GM19023 (cell line): ENCODE measurements around the gene STT3B.
"Not testable (repeated sequence)": the region's sequence is repeated elsewhere in the genome, so short reads cannot be mapped to it uniquely, and the experiment has no call there.

Experiments
- ATAC-seq: cut with Tn5 transposase; IDR thresholded peaks from one replicate; pipeline ENCODE4 v1.9.1; 2021; ENCODE audit warnings: mild to moderate bottlenecking, moderate library complexity; ENCODE audit not compliant: unreplicated experiment

Gene STT3B

GRCh38 chr3:31590650-31591049 lies 57.9 kb downstream of the STT3B start:
- ATAC-seq: no peak

GRCh38 chr3:31592764-31593163 lies 60.0 kb downstream of the STT3B start:
- ATAC-seq: no peak

GRCh38 chr3:31596176-31596575 lies 63.5 kb downstream of the STT3B start:
- ATAC-seq: no peak

DNA sequence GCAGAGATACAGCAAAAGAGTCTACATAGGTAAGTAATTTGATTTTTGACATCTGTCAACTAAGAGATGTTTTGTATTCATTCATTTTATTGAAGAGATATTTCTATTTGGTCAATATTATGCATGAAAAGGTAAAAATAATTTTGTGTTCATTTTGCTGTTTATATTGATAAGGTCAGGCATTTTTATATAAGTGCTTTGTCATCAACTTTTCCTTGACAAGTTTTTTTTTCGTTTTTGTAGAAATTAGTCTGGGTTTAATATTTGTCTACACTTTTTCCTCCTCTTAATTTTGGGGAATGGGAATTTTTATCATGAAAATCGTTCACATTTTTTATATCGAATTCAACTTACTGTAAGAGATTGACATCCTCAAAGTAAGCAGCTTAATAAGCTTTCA lies 67.7 kb downstream of the STT3B start:
- ATAC-seq: no peak

DNA sequence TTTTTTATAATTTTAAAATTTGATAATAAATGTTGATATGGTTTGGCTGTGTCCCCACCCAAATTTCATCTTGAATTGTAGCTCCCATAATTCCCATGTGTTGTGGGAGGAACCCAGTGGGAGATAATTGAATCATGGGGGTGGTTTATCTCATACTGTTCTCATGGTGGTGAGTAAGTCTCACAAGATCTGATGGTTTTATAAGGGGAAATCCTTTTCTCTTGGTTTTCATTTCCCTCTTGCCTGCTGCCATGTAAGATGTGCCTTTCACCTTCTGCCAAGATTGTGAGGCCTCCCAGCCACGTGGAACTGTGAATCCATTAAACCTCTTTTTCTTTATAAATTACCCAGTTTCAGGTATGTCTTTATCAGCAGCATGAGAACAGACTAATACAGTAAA lies 72.6 kb downstream of the STT3B start:
- ATAC-seq: not testable (repeated sequence)

DNA sequence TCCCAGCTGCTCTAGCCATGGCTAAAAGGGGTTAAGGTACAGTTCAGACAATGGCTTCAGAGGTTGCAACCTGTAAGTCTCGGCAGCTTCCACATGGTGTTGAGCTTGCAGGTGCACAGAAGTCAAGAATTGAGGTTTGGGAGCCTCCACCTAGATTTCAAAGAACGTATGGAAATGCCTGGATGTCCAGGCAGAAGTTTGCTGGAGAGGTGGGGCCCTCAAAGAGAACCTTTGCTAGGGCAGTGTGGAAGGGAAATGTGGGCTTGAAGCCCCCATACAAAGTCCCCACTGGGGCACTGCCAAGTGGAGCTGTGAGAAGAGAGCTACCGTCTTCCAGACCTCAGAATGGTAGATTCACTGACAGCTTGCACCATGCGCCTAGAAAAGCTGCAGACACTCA lies 73.7 kb downstream of the STT3B start:
- no peak for ATAC-seq

- no peak for ATAC-seq
Measured at GRCh38 chr3:31610700-31611275, 78.1 kb downstream of the STT3B start.

GRCh38 chr3:31613177-31613576 lies 80.5 kb downstream of the STT3B start:
- no peak for ATAC-seq

DNA sequence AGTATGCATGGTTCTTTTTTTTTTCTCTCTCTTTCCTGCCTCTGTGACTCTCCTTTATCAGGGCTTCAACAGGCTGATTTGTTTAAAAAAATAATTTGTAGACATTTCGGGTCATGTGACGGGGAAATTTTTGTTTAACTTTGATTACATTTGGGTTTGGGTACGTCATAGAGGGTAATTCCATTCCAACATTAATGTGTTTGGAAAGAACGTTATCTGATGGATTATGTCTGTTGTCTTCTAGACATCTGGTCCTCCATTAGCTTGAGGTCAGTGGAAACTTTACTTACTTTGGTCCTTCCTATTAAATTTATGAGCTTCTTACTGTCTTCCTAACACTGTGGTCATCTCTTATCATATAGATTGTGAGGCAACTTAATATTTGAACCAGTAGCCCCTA lies 80.9 kb downstream of the STT3B start:
- no peak for ATAC-seq

DNA sequence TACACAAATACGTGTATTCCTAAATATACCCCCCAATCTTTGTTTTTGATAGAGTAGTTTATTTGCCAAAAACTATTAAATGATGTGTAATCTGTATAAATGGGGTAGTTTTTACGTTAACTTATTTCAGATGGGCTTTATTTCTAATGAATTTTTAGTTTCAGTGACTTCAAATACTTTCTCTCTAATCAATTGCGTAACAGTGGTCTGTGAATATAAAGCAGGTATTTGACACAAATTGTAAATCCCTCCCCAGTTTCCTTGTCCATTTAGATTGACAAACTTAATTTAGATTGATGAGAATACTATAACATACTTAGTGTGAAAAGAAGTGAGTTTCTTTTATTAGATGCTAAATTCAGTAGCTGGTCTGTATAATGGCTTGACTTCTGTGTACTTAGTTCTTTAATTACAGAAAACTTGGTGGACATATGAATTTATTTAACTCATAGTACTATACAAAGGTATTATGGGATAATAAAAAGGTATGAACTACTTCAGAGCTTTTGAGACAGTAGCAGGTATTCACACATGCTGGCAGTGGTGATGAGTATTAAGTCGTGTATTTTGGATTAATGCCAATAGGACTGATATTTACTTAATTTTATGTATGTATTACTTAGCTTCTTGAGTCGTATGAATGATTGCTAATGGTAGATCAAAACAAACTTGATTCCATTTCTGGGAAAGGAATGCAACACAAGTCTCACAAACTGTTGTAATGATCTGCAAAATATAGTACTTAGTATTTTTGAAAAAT lies 81.6 kb downstream of the STT3B start:
- no peak for ATAC-seq

GRCh38 chr3:31615071-31615875 lies 82.5 kb downstream of the STT3B start:
- no peak for ATAC-seq

- ATAC-seq: no peak
Measured at GRCh38 chr3:31616711-31617110, 84.0 kb downstream of the STT3B start.

- ATAC-seq: no peak
Measured at GRCh38 chr3:31620656-31621055, 87.9 kb downstream of the STT3B start.

DNA sequence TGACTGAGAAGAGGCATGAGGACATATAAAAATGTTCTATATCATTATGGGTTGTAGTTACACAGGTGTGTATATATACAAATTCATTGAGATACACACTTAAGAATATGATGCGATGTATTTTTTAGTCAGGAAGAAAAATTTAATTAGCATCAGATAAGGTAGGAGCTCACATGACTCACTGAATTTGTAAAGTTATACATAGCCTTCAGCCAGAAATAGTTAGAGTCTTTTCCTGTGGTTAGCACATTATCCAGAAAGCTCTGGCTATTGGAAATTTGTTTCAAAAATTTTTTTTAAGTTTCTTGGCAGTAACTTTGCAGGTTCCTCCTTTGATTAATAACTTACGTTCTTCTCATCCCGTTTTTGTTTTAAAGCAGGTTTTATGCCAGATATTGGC lies 88.6 kb downstream of the STT3B start:
- ATAC-seq: no peak

- ATAC-seq: no peak
Measured at GRCh38 chr3:31622636-31623288, 90.0 kb downstream of the STT3B start.

- no peak for ATAC-seq
Measured at GRCh38 chr3:31624083-31624709, 91.5 kb downstream of the STT3B start.

DNA sequence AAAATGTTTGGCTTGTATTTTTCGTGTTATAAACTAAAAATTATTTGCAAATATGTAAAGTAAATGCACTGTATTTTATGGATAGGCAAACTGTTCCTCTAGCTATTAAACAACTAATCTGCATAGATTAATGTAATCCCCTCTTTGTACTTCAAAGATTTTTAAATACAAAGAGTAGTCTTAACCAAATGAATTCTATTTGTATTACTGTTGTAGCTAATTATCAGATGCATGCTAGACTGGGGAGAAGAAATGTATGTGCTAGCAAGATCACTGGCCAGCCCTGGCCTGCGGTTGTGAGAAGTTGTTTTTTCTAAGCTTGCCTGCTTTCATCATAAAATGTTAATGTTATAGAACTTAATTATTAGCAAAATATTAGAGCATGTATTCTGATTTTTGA lies 92.6 kb downstream of the STT3B start:
- no peak for ATAC-seq

GRCh38 chr3:31629054-31629453 lies 96.3 kb downstream of the STT3B start:
- no peak for ATAC-seq

DNA sequence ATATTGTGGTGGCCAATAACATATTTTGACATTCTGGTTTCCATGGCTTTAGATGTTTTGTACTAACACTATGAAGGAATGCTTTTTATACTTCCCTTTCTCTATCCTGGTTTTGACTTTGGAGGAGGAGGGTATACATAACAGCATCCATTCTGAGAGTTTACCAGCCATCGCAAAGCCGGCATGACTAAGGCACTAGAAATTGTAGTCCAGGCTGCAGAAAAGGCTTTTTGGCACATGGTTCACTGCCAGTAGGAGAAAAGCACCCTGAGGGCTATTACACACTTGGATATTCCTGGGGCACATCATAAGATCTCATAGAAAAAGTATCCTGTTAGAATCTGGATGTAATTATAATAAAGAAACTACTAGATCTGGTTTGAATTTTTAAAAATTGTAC lies 101.8 kb downstream of the STT3B start:
- no peak for ATAC-seq

DNA sequence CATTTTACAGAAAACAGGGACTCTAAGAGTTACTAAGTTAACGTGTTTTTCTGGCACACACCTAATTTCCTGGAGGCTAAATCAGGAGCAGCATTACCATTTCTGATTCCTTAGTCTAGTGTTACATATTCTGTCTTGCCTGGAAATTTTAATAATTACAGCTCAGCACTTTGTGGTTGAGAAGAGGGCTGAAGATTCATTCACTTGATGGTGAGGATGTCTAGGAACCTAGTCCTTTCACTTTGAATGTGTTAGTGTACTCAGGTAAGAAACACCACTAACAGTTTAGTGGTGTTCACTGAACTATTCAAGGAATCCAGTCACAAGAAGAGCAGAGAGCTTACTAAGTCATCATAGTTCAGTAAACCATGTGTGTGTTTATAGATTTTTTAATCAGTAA lies 102.8 kb downstream of the STT3B start:
- no peak for ATAC-seq

- ATAC-seq: no peak
Measured at GRCh38 chr3:31636049-31636448, 103.3 kb downstream of the STT3B start.
